Transverse colon (tissue), 4 donors: Measurements from ENCODE around the gene CIRBP. TPM values are rescaled to one million over a fixed set of nuclear protein-coding genes. Genes with fewer than 3 reads are reported as not detected.

ENCODE experiments used
- DNase-seq: peaks from one replicate; pipeline ENCODE4 v3.0.0-alpha.2; 2019
- H3K27ac ChIP-seq, 4 donors: fragments of 200-600 bp; sonication (generic); 2 replicates each; pipeline ENCODE4 v1.5.1; 2016 to 2018; ENCODE audit warnings: inconsistent platforms in 4 of 4
- H3K27me3 ChIP-seq: fragments of 200-600 bp; sonication (generic); 2 replicates; pipeline ENCODE4 v1.5.1; 2017; ENCODE audit warnings: inconsistent platforms
- H3K36me3 ChIP-seq, 4 donors: fragments of 200-600 bp; sonication (generic); 2 replicates each; pipeline ENCODE4 v1.5.1; 2017 to 2019; ENCODE audit warnings: inconsistent platforms in 4 of 4
- H3K4me1 ChIP-seq, 4 donors: fragments of 200-600 bp; sonication (generic); 2 replicates each; pipeline ENCODE4 v1.5.1; 2017 to 2020; ENCODE audit warnings: inconsistent platforms in 4 of 4
- H3K4me3 ChIP-seq, 4 donors: fragments of 200-600 bp; sonication (generic); 1 replicate in 1 of 4; 2 replicates in 3 of 4; pipeline versions ENCODE4 v1.5.1 to v1.6.1; 2017 to 2019; ENCODE audit warnings: inconsistent platforms in 4 of 4
- H3K9me3 ChIP-seq, 2 donors: fragments of 200-600 bp; sonication (generic); 2 replicates each; pipeline ENCODE4 v1.5.1; 2017 to 2019; ENCODE audit warnings: inconsistent platforms in 2 of 2
- EP300 ChIP-seq: sonication (generic); formaldehyde crosslinking; IDR thresholded peaks from one replicate; pipeline ENCODE4 v1.6.1; 2017; ENCODE audit warnings: antibody characterized with exemption, low read depth
- POLR2A ChIP-seq: fragments of 450-650 bp; IDR thresholded peaks from one replicate; pipeline ENCODE4 v1.6.1; 2016; ENCODE audit warnings: antibody characterized with exemption, mild to moderate bottlenecking, moderate library complexity
- POLR2AphosphoS5 ChIP-seq, 3 donors: sonication (generic); formaldehyde crosslinking; IDR thresholded peaks; one replicate each; pipeline ENCODE4 v1.6.1; 2016; ENCODE audit warnings: antibody characterized with exemption in 3 of 3
- WGBS, 2 donors: methylation state at CpG; one replicate each; pipeline ENCODE4 v1.1.5; 2018; ENCODE audit warnings: low coverage in 1 of 2; 5-methylcytosine and 5-hydroxymethylcytosine counted together
- in situ Hi-C, 4 donors: fragments of 200-750 bp; cut with MboI; loops; one replicate each; pipeline versions ENCODE4 v1.15.0 to v1.15.1; 2017; ENCODE audit warnings: low sequenced_read_pairs in 3 of 4, low pct_ligation_motif_present in 1 of 4, low pct_unique_long_range_greater_than_20kb in 1 of 4
- intact Hi-C: fragments of 100-400 bp; cut with DNase I; formaldehyde crosslinking; loops from one replicate; pipeline ENCODE4 v1.15.1; 2023; ENCODE audit warnings: low total_unique reads
- total RNA-seq, 4 donors: library from RNA; depleted of rRNA; stranded (reverse); fragments of >200 nt; gene quantifications; one replicate each; pipeline ENCODE4 v1.1.0, GENCODE V29; 2016
- TF ChIP-seq, protein P1 (sequence below), 5 experiments: fragments of 200-600 bp in 3 of 5; fragments of 450-650 bp in 2 of 5; sonication (generic) in 3 of 5; IDR thresholded peaks; 1 replicate in 2 of 5; 2 replicates in 3 of 5; pipeline ENCODE4 v1.5.1; 2016 to 2017; ENCODE audit warnings: antibody characterized with exemption in 5 of 5, inconsistent platforms in 3 of 5, mild to moderate bottlenecking in 2 of 5, moderate library complexity in 1 of 5

Gene CIRBP
- total RNA-seq, 4 donors from 2014 or later: 431 to 488 (median 460) TPM

DNA sequence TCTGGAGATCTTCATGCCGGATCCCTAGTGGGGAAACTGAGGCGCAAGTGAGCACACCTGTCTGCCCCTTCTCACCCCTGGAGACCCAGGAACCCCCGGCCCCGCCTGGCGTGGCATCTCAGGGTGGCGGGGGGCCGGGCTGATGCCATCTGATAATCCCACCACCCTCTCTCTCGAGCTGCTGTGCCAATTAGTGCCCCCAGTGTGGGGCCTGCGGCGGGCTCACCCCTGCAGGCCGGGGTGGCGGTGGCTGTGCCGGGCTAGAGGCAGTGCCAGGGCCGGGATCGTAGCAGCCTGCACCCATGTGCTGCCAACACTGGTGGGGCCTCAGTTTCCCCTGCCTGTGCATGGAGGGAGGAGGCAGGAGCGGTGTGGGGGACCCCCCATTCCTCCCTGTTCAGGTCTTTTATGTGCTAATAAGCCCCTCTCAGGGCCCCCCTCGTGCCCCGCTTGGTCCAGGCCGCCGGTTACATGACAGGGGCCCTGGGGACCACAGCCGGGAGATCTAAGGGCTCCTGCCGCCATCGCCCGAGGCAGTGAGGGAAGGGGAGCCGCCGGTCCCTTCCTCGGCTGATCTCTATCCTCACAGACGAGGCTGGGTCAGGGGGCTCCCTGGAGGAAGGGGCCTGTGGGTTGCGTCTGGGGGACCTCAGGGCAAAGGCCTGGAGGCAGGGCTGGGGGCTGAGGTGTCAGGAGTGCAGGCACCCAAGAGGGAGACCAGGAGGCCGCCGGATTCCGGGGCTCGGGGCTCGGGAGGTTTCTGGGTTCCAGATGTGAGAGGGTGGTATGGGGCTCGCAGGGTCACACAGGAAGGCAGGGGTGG is 24.9 kb downstream of the CIRBP start:
- intact Hi-C loops: loop anchor here (10.0 kb wide), 1 partner anchor 151 kb away; no protein-coding TSS in a partner anchor
- Histone ChIP-seq H3K27ac (no peak overlapping the region), H3K4me1 (peaks cover 11 to 29% (median 27%) of the 10 kb centered on the region in 4 donors), H3K27me3 (peaks cover 48% of the 10 kb centered on the region), H3K9me3 (no peaks in the 10 kb centered on the region), H3K4me3 (no peak overlapping the region), H3K36me3 (no peaks in the 10 kb centered on the region)
- DNase-seq: no peak
- 40 to 82% methylated on average over 2 to 34 of the region's 35 CpGs for whole genome bisulfite sequencing, 2 donors
- in situ Hi-C loops: loop anchor here in 2 of 4 donors (25.0 kb wide), 1 partner anchor 93 kb away; the partner anchor contains the start of gene NDUFS7 (in 2 of the 2)
- TF ChIP-seq POLR2AphosphoS5 (IDR thresholded peaks at IDR 0.05) (no peak), POLR2A (no peak), EP300 (no peak)
- TF ChIP-seq, protein P1, sequence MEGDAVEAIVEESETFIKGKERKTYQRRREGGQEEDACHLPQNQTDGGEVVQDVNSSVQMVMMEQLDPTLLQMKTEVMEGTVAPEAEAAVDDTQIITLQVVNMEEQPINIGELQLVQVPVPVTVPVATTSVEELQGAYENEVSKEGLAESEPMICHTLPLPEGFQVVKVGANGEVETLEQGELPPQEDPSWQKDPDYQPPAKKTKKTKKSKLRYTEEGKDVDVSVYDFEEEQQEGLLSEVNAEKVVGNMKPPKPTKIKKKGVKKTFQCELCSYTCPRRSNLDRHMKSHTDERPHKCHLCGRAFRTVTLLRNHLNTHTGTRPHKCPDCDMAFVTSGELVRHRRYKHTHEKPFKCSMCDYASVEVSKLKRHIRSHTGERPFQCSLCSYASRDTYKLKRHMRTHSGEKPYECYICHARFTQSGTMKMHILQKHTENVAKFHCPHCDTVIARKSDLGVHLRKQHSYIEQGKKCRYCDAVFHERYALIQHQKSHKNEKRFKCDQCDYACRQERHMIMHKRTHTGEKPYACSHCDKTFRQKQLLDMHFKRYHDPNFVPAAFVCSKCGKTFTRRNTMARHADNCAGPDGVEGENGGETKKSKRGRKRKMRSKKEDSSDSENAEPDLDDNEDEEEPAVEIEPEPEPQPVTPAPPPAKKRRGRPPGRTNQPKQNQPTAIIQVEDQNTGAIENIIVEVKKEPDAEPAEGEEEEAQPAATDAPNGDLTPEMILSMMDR (IDR thresholded peaks at IDR 0.05): no peak

DNA sequence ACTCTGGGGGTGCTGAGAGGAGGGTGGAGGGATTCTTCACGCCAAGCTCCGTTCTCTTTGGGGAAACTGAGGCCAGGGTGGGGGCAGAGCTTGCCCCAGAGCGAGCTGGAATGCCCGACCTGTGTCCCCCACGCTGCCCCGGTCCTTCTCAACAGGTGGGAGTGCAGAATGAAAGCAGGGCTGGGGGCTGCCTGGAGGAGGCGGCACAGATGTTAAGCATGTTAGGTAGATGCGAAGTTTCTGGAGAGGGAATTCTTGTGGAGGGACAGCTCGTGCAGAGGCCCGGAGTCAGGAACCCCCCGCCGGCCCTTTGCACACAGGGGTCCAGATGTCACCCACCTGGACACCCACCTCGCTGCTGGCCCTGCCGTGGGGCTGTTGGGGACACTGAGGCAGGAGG is 25.6 kb downstream of the CIRBP start:
- Histone ChIP-seq H3K4me3 (no peak overlapping the region), H3K27me3 (peaks cover 48% of the 10 kb centered on the region), H3K27ac (no peak overlapping the region), H3K9me3 (no peaks in the 10 kb centered on the region), H3K4me1 (peaks cover 11 to 29% (median 27%) of the 10 kb centered on the region in 4 donors), H3K36me3 (no peaks in the 10 kb centered on the region)
- no peak for DNase-seq
- TF ChIP-seq EP300 (no peak), POLR2AphosphoS5 (IDR thresholded peaks at IDR 0.05) (no peak), POLR2A (no peak)
- TF ChIP-seq, protein P1 (IDR thresholded peaks at IDR 0.05): no peak
- in situ Hi-C loops (loop anchor here in 2 of 4 donors (25.0 kb wide), 1 partner anchor 93 kb away; the partner anchor contains the start of gene NDUFS7 (in 2 of the 2)), intact Hi-C loops (loop anchor here (10.0 kb wide), 1 partner anchor 150 kb away; no protein-coding TSS in a partner anchor)
- WGBS, 2 donors: 26 to 77% methylated on average over 2 to 14 of the region's 14 CpGs

- no peak for DNase-seq
- Histone ChIP-seq H3K36me3 (no peaks in the 10 kb centered on the region), H3K9me3 (no peaks in the 10 kb centered on the region), H3K27me3 (peaks cover 44% of the 10 kb centered on the region), H3K27ac (no peak overlapping the region), H3K4me1 (peaks cover 11 to 27% (median 26%) of the 10 kb centered on the region in 4 donors), H3K4me3 (no peak overlapping the region)
- TF ChIP-seq, protein P1 (IDR thresholded peaks at IDR 0.05): no peak
- TF ChIP-seq POLR2A: no peak
- TF ChIP-seq POLR2AphosphoS5 (IDR thresholded peaks at IDR 0.05): no peak
- TF ChIP-seq EP300: no peak
- in situ Hi-C loops: loop anchor here in 2 of 4 donors (25.0 kb wide), 1 partner anchor 92 kb away; the partner anchor contains the start of gene NDUFS7 (in 2 of the 2)
- intact Hi-C loops: loop anchor here (10.0 kb wide), 1 partner anchor 149 kb away; no protein-coding TSS in a partner anchor
- 54% methylated on average over 59 of the region's 82 CpGs; no CpG with 5 or more reads in 1 of the 2 donors for WGBS, 2 donors
Measured at GRCh38 chr19:1295169-1296012, 26.3 kb downstream of the CIRBP start.
